Neuronal stem cell (in vitro differentiated cells): ENCODE results near the gene CYBRD1.
"Not testable (repeated sequence)": the region's sequence is repeated elsewhere in the genome, so short reads cannot be mapped to it uniquely, and the experiment has no call there.

ENCODE experiments used
- DNase-seq: peaks from one replicate; pipeline ENCODE4 v3.0.0-alpha.2; 2013; ENCODE audit warnings: low spot score
- H2AFZ ChIP-seq: one replicate; pipeline ENCODE4 v1.6.1; 2013; ENCODE audit warnings: mild to moderate bottlenecking, low read length, inconsistent platforms
- H2AK5ac ChIP-seq: 2 replicates; pipeline ENCODE4 v1.6.1; 2013; ENCODE audit warnings: low read depth, mild to moderate bottlenecking, inconsistent platforms, low read length, moderate library complexity, mixed read lengths
- H2BK120ac ChIP-seq: 2 replicates; pipeline ENCODE4 v1.6.1; 2013; ENCODE audit warnings: low read depth, mild to moderate bottlenecking, inconsistent platforms, low read length, moderate library complexity, mixed read lengths
- H2BK12ac ChIP-seq: one replicate; pipeline ENCODE4 v1.6.1; 2013; ENCODE audit warnings: low read length, inconsistent platforms
- H2BK15ac ChIP-seq: 2 replicates; pipeline ENCODE4 v1.6.1; 2013; ENCODE audit warnings: mild to moderate bottlenecking, low read length, inconsistent platforms, mixed read lengths
- H2BK5ac ChIP-seq: one replicate; pipeline ENCODE4 v1.6.1; 2013; ENCODE audit warnings: inconsistent platforms, mild to moderate bottlenecking, low read length, moderate library complexity
- H3K14ac ChIP-seq: one replicate; pipeline ENCODE4 v1.6.1; 2013; ENCODE audit warnings: low read length, inconsistent platforms
- H3K18ac ChIP-seq: 2 replicates; pipeline ENCODE4 v1.6.1; 2013; ENCODE audit warnings: low read length, inconsistent platforms
- H3K23ac ChIP-seq: 2 replicates; pipeline ENCODE4 v1.6.1; 2013; ENCODE audit warnings: low read depth, mild to moderate bottlenecking, mixed read lengths, low read length, inconsistent platforms; ENCODE audit not compliant: poor library complexity
- H3K27ac ChIP-seq: replicated peaks from 3 replicates; pipeline ENCODE4 v1.5.1; 2013; ENCODE audit warnings: low read length, inconsistent platforms
- H3K27me3 ChIP-seq, 3 experiments: 2 replicates each; pipeline ENCODE4 v1.6.1; 2013; ENCODE audit warnings: low read length in 3 of 3, mild to moderate bottlenecking in 2 of 3, inconsistent platforms in 1 of 3, low read depth in 1 of 3, mixed read lengths in 1 of 3, moderate library complexity in 1 of 3; ENCODE audit not compliant: control insufficient read depth in 3 of 3, insufficient read depth in 3 of 3
- H3K36me3 ChIP-seq, 2 donors: replicated peaks in 1 of 2; 2 replicates each; pipeline ENCODE4 v1.6.1; 2013; ENCODE audit warnings: low read length in 2 of 2; ENCODE audit not compliant: control insufficient read depth in 2 of 2, insufficient read depth in 2 of 2
- H3K4ac ChIP-seq: 2 replicates; pipeline ENCODE4 v1.6.1; 2013; ENCODE audit warnings: inconsistent platforms, mild to moderate bottlenecking, low read length, moderate library complexity
- H3K4me1 ChIP-seq, 2 donors: 1 replicate in 1 of 2; 2 replicates in 1 of 2; pipeline ENCODE4 v1.6.1; 2013; ENCODE audit warnings: low read length in 2 of 2, low read depth in 1 of 2; ENCODE audit not compliant: control insufficient read depth in 2 of 2, insufficient read depth in 1 of 2
- H3K4me2 ChIP-seq: one replicate; pipeline ENCODE4 v1.6.1; 2013; ENCODE audit warnings: mild to moderate bottlenecking, low read length, inconsistent platforms; ENCODE audit not compliant: insufficient read depth, poor library complexity, severe bottlenecking
- H3K4me3 ChIP-seq, 2 donors: 2 replicates each; pipeline ENCODE4 v1.5.1; 2013; ENCODE audit warnings: low read length in 2 of 2, mild to moderate bottlenecking in 2 of 2, inconsistent platforms in 1 of 2, moderate library complexity in 1 of 2
- H3K79me1 ChIP-seq: one replicate; pipeline ENCODE4 v1.6.1; 2013; ENCODE audit warnings: low read depth, mild to moderate bottlenecking, inconsistent platforms, low read length, moderate library complexity
- H3K9ac ChIP-seq: one replicate; pipeline ENCODE4 v1.6.1; 2013; ENCODE audit warnings: mild to moderate bottlenecking, low read depth, low read length, inconsistent platforms; ENCODE audit not compliant: poor library complexity
- H3K9me3 ChIP-seq, 2 donors: replicated peaks in 1 of 2; 2 replicates each; pipeline versions ENCODE3 to v1.6.1; 2013; ENCODE audit warnings: low read length in 2 of 2, mild to moderate bottlenecking in 2 of 2, inconsistent platforms in 1 of 2, low read depth in 1 of 2, mixed read lengths in 1 of 2, moderate library complexity in 1 of 2; ENCODE audit not compliant: control insufficient read depth in 2 of 2, insufficient read depth in 1 of 2
- H4K8ac ChIP-seq: one replicate; pipeline ENCODE4 v1.6.1; 2013; ENCODE audit warnings: low read depth, mild to moderate bottlenecking, inconsistent platforms, low read length, moderate library complexity
- H4K91ac ChIP-seq: one replicate; pipeline ENCODE4 v1.6.1; 2013; ENCODE audit warnings: low read length, low read depth, mild to moderate bottlenecking, inconsistent platforms; ENCODE audit not compliant: poor library complexity
- WGBS, 2 donors: extraction: QIAGEN DNeasy Blood & Tissue Kit; methylation state at CpG; one replicate each; pipeline ENCODE4 v1.1.7; 2013; ENCODE audit warnings: missing lambda C conversion rate in 2 of 2, mixed read lengths in 1 of 2; ENCODE audit not compliant: insufficient read length in 2 of 2, insufficient replicate concordance in 1 of 2; ENCODE audit errors: extremely low coverage in 2 of 2; 5-methylcytosine and 5-hydroxymethylcytosine counted together

CYBRD1 gene

GRCh38 chr2:171531291-171531690 lies 9.0 kb downstream of the CYBRD1 start:
- H3K9ac ChIP-seq, result no peak overlapping the region

GRCh38 chr2:171531836-171532450 lies 9.7 kb downstream of the CYBRD1 start:
- H3K27me3 ChIP-seq, result no peaks in the 10 kb centered on the region
- H4K91ac ChIP-seq, result no peak overlapping the region
- H2BK12ac ChIP-seq, result no peak overlapping the region
- no peak overlapping the region for H2BK15ac ChIP-seq
- no peak overlapping the region for H3K23ac ChIP-seq
- no peak overlapping the region for H2AK5ac ChIP-seq
- DNase-seq, result no peak
- peaks cover 0 to 2% of the 10 kb centered on the region in 2 donors for H3K36me3 ChIP-seq
- no peak overlapping the region for H3K14ac ChIP-seq
- no CpG with 5 or more reads among the region's 3 CpGs for WGBS, 2 donors
- no peak overlapping the region for H3K4me2 ChIP-seq
- no peak overlapping the region for H3K4me3 ChIP-seq
- H3K9me3 ChIP-seq, result peaks cover 0 to 8% of the 10 kb centered on the region in 2 donors
- no peaks in the 10 kb centered on the region for H3K79me1 ChIP-seq
- H4K8ac ChIP-seq, result no peak overlapping the region
- H2BK5ac ChIP-seq, result no peak overlapping the region
- H2BK120ac ChIP-seq, result no peak overlapping the region
- H3K4me1 ChIP-seq, result no peaks in the 10 kb centered on the region
- H2AFZ ChIP-seq, result no peak overlapping the region
- H3K9ac ChIP-seq, result no peak overlapping the region
- no peak overlapping the region for H3K18ac ChIP-seq
- H3K27ac ChIP-seq, result no peak overlapping the region
- no peak overlapping the region for H3K4ac ChIP-seq

More at GRCh38 chr2:171531291-171531690, 9.0 kb downstream of the CYBRD1 start:
- Histone ChIP-seq H3K4me1 (no peaks in the 10 kb centered on the region), H3K27ac (no peak overlapping the region), H2BK5ac (no peak overlapping the region), H2BK120ac (no peak overlapping the region), H3K4me3 (no peak overlapping the region), H3K14ac (no peak overlapping the region), H3K9me3 (peaks cover 0 to 8% of the 10 kb centered on the region in 2 donors), H2AFZ (no peak overlapping the region), H4K91ac (no peak overlapping the region), H2AK5ac (no peak overlapping the region), H3K4ac (no peak overlapping the region), H3K18ac (no peak overlapping the region), H3K23ac (no peak overlapping the region), H3K79me1 (no peaks in the 10 kb centered on the region), H3K36me3 (peaks cover 0 to 2% of the 10 kb centered on the region in 2 donors), H2BK15ac (no peak overlapping the region), H2BK12ac (no peak overlapping the region), H3K4me2 (no peak overlapping the region), H3K27me3 (no peaks in the 10 kb centered on the region), H4K8ac (no peak overlapping the region)
- no peak for DNase-seq
- WGBS, 2 donors, result no CpG with 5 or more reads among the region's 7 CpGs

- no peak overlapping the region for H3K9ac ChIP-seq
- H3K14ac ChIP-seq, result no peak overlapping the region
- peaks cover 0 to 2% of the 10 kb centered on the region in 2 donors for H3K36me3 ChIP-seq
- no peak overlapping the region for H3K23ac ChIP-seq
- H3K9me3 ChIP-seq, result peaks cover 0 to 8% of the 10 kb centered on the region in 2 donors
- H3K79me1 ChIP-seq, result no peaks in the 10 kb centered on the region
- H2AK5ac ChIP-seq, result no peak overlapping the region
- no peak overlapping the region for H2BK120ac ChIP-seq
- no peak overlapping the region for H3K4me3 ChIP-seq
- no peak overlapping the region for H3K18ac ChIP-seq
- WGBS, 2 donors, result no CpG with 5 or more reads among the region's 1 CpG
- H4K91ac ChIP-seq, result no peak overlapping the region
- no peak overlapping the region for H2BK5ac ChIP-seq
- no peak overlapping the region for H2BK15ac ChIP-seq
- no peaks in the 10 kb centered on the region for H3K27me3 ChIP-seq
- H3K4ac ChIP-seq, result no peak overlapping the region
- H3K27ac ChIP-seq, result no peak overlapping the region
- no peak for DNase-seq
- H3K4me1 ChIP-seq, result no peaks in the 10 kb centered on the region
- H2AFZ ChIP-seq, result no peak overlapping the region
- H2BK12ac ChIP-seq, result no peak overlapping the region
- H3K4me2 ChIP-seq, result no peak overlapping the region
- H4K8ac ChIP-seq, result no peak overlapping the region
These were observed 11.1 kb downstream of the CYBRD1 start for GRCh38 chr2:171533331-171533730.

- not testable (repeated sequence) for H2BK15ac ChIP-seq, H2AFZ ChIP-seq, H4K91ac ChIP-seq, H3K4me1 ChIP-seq, H2AK5ac ChIP-seq, H3K27me3 ChIP-seq, H3K4me3 ChIP-seq, DNase-seq, H3K23ac ChIP-seq, H3K4me2 ChIP-seq, H3K9me3 ChIP-seq, H2BK12ac ChIP-seq, H2BK5ac ChIP-seq, H3K27ac ChIP-seq, H3K4ac ChIP-seq, H3K9ac ChIP-seq, H3K36me3 ChIP-seq, H2BK120ac ChIP-seq, H4K8ac ChIP-seq, H3K14ac ChIP-seq, H3K79me1 ChIP-seq, H3K18ac ChIP-seq
- WGBS, 2 donors, result no CpG with 5 or more reads among the region's 4 CpGs
These were observed 13.3 kb downstream of the CYBRD1 start for GRCh38 chr2:171535528-171535927.
